Hepatocyte (in vitro differentiated cells): ENCODE data around the gene MED12.

Experiments
- CTCF ChIP-seq: fragments of 200-600 bp; sonication (generic); IDR thresholded peaks from 2 replicates; pipeline ENCODE4 v1.5.1; 2016; ENCODE audit warnings: antibody characterized with exemption, mild to moderate bottlenecking; ENCODE audit not compliant: poor library complexity
- EZH2 ChIP-seq: fragments of 200-600 bp; sonication (generic); IDR thresholded peaks from 2 replicates; pipeline ENCODE4 v1.6.1; 2016; ENCODE audit warnings: antibody characterized with exemption, mild to moderate bottlenecking, borderline replicate concordance
- EZH2phosphoT487 ChIP-seq: fragments of 200-600 bp; sonication (generic); IDR thresholded peaks from one replicate; pipeline ENCODE4 v1.6.1; 2018; ENCODE audit warnings: antibody characterized with exemption, mild to moderate bottlenecking, low read depth, moderate library complexity; ENCODE audit not compliant: unreplicated experiment, severe bottlenecking

DNA sequence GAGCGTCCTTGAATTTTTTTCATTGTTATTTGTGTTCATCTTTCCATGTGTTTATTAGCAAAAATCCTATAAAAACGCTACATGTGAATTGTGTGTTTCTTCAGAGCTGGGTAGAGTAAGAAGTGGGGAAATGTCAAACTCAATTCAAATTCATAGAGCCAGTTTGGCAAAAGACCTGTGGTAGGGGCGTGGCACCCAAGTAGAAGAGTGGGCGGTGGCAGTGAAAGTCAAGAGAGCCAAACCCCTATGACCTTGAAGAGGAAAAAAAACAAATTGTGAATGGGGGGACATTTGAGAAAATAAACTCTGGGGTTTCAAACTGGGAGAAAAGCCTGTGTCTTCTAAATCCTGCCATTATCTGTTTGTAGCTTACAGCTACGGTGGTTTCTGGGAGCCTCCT is 27.1 kb upstream of the MED12 start:
- TF ChIP-seq CTCF (no peak), EZH2 (no peak), EZH2phosphoT487 (no peak)
